ENCODE results near the gene WDR44.
"Not testable (repeated sequence)": the region's sequence is repeated elsewhere in the genome, so short reads cannot be mapped to it uniquely, and the experiment has no call there.

WDR44 gene

DNA sequence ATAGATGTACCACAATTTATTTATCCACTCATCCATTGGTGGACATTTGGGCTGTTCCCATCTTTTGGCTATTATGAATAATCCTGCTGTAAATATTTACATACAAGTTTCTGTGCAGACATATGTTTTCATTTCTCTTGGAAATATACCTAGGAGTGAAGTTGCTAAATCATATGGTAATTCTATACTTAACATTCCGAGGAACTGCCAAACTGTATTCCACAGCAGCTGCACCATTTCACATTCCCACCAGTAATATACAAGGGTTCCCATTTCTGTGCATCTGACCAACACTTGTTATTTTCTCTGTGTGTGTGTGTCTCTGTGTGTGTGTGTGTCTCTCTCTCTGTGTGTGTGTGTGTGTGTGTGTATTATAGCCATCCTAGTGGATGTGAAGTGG, 134.3 kb downstream of the WDR44 start:
- H3K9ac ChIP-seq (ENCODE audit: low read length): no peak overlapping the region
- no peaks in the 10 kb centered on the region for H4K20me1 ChIP-seq (ENCODE audit: insufficient read depth, low read length)
- no peak overlapping the region for H2AFZ ChIP-seq (ENCODE audit: low read length)
- no peaks in the 10 kb centered on the region for H3K9me3 ChIP-seq (replicated peaks; ENCODE audit: insufficient read depth, low read length)
- no peak overlapping the region for H3K4me2 ChIP-seq (ENCODE audit: low read depth, low read length)
- H3K27me3 ChIP-seq (replicated peaks; ENCODE audit: insufficient read depth, low read length): no peaks in the 10 kb centered on the region
- no peaks in the 10 kb centered on the region for H3K36me3 ChIP-seq (replicated peaks; ENCODE audit: insufficient read depth, low read length)
- TF ChIP-seq EZH2 (optimal IDR thresholded peaks at IDR 0.05; ENCODE audit: low read depth, low read length) (no peak), EZH2phosphoT487 (IDR thresholded peaks at IDR 0.05; ENCODE audit: low read length) (no peak)
- no peaks in the 10 kb centered on the region for H3F3A ChIP-seq (ENCODE audit: insufficient read depth, low read length)
- no peak overlapping the region for H3K27ac ChIP-seq (ENCODE audit: low read length)
- no peaks in the 10 kb centered on the region for H3K9me2 ChIP-seq (replicated peaks; ENCODE audit: insufficient read depth, low read length)
- no peaks in the 10 kb centered on the region for H3K79me2 ChIP-seq (ENCODE audit: low read length)
- no peak for DNase-seq
- no peak overlapping the region for H3K4me3 ChIP-seq (ENCODE audit: low read length)
- no peaks in the 10 kb centered on the region for H3K4me1 ChIP-seq (ENCODE audit: low read length)

- H3K4me2 ChIP-seq (ENCODE audit: low read depth, low read length); H3K36me3 ChIP-seq (replicated peaks; ENCODE audit: insufficient read depth, low read length); H3K9ac ChIP-seq (ENCODE audit: low read length); DNase-seq; H3K4me1 ChIP-seq (ENCODE audit: low read length); H3K27ac ChIP-seq (ENCODE audit: low read length); H3K79me2 ChIP-seq (ENCODE audit: low read length); H3K9me3 ChIP-seq (replicated peaks; ENCODE audit: insufficient read depth, low read length); H3K9me2 ChIP-seq (replicated peaks; ENCODE audit: insufficient read depth, low read length); H3K27me3 ChIP-seq (replicated peaks; ENCODE audit: insufficient read depth, low read length); H3F3A ChIP-seq (ENCODE audit: insufficient read depth, low read length); H3K4me3 ChIP-seq (ENCODE audit: low read length); H2AFZ ChIP-seq (ENCODE audit: low read length); H4K20me1 ChIP-seq (ENCODE audit: insufficient read depth, low read length): not testable (repeated sequence)
Measured at GRCh38 chrX:118482384-118482783, 136.5 kb downstream of the WDR44 start.

GRCh38 chrX:118484216-118484903, 138.5 kb downstream of the WDR44 start:
- Histone ChIP-seq H3K9me3 (replicated peaks; ENCODE audit: insufficient read depth, low read length) (no peaks in the 10 kb centered on the region), H3K36me3 (replicated peaks; ENCODE audit: insufficient read depth, low read length) (no peaks in the 10 kb centered on the region), H3K27ac (ENCODE audit: low read length) (no peak overlapping the region), H3K9me2 (replicated peaks; ENCODE audit: insufficient read depth, low read length) (no peaks in the 10 kb centered on the region), H3K4me2 (ENCODE audit: low read depth, low read length) (no peak overlapping the region), H3K79me2 (ENCODE audit: low read length) (no peaks in the 10 kb centered on the region), H4K20me1 (ENCODE audit: insufficient read depth, low read length) (no peaks in the 10 kb centered on the region), H2AFZ (ENCODE audit: low read length) (no peak overlapping the region), H3K9ac (ENCODE audit: low read length) (no peak overlapping the region), H3K4me3 (ENCODE audit: low read length) (no peak overlapping the region), H3K4me1 (ENCODE audit: low read length) (no peaks in the 10 kb centered on the region), H3K27me3 (replicated peaks; ENCODE audit: insufficient read depth, low read length) (no peaks in the 10 kb centered on the region), H3F3A (ENCODE audit: insufficient read depth, low read length) (no peaks in the 10 kb centered on the region)
- TF ChIP-seq, protein P1, sequence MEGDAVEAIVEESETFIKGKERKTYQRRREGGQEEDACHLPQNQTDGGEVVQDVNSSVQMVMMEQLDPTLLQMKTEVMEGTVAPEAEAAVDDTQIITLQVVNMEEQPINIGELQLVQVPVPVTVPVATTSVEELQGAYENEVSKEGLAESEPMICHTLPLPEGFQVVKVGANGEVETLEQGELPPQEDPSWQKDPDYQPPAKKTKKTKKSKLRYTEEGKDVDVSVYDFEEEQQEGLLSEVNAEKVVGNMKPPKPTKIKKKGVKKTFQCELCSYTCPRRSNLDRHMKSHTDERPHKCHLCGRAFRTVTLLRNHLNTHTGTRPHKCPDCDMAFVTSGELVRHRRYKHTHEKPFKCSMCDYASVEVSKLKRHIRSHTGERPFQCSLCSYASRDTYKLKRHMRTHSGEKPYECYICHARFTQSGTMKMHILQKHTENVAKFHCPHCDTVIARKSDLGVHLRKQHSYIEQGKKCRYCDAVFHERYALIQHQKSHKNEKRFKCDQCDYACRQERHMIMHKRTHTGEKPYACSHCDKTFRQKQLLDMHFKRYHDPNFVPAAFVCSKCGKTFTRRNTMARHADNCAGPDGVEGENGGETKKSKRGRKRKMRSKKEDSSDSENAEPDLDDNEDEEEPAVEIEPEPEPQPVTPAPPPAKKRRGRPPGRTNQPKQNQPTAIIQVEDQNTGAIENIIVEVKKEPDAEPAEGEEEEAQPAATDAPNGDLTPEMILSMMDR (IDR thresholded peaks at IDR 0.05; ENCODE audit: low read length): no peak
- no peak for DNase-seq

DNA sequence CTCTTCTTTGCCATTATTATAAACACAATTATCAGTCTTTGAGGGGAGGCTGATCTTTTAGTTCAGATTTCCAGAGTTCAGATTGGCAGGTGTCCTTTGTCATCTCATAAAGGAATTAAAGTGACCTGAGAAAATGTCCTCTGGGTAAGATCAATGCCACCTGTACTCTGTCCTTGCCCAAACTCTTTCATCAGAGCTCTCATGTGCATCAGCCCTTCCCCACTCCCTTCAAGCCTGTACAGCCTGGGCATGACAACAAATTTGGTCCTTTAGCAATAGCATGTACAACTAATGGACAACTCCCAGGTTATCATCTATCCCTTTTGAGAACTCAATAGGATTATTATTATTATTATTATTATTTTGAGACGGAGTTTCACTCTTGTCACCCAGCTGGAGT, 140.8 kb downstream of the WDR44 start:
- not testable (repeated sequence) for H3K4me2 ChIP-seq (ENCODE audit: low read depth, low read length); H3F3A ChIP-seq (ENCODE audit: insufficient read depth, low read length); H3K9me3 ChIP-seq (replicated peaks; ENCODE audit: insufficient read depth, low read length); H3K79me2 ChIP-seq (ENCODE audit: low read length); H3K9ac ChIP-seq (ENCODE audit: low read length); H2AFZ ChIP-seq (ENCODE audit: low read length); H3K4me3 ChIP-seq (ENCODE audit: low read length); H3K9me2 ChIP-seq (replicated peaks; ENCODE audit: insufficient read depth, low read length); H3K27ac ChIP-seq (ENCODE audit: low read length); H4K20me1 ChIP-seq (ENCODE audit: insufficient read depth, low read length); H3K27me3 ChIP-seq (replicated peaks; ENCODE audit: insufficient read depth, low read length); H3K36me3 ChIP-seq (replicated peaks; ENCODE audit: insufficient read depth, low read length); DNase-seq; H3K4me1 ChIP-seq (ENCODE audit: low read length)

- Histone ChIP-seq H3K4me2 (ENCODE audit: low read depth, low read length) (no peak overlapping the region), H2AFZ (ENCODE audit: low read length) (no peak overlapping the region), H3K36me3 (replicated peaks; ENCODE audit: insufficient read depth, low read length) (no peaks in the 10 kb centered on the region), H3K9me3 (replicated peaks; ENCODE audit: insufficient read depth, low read length) (no peaks in the 10 kb centered on the region), H3K79me2 (ENCODE audit: low read length) (no peaks in the 10 kb centered on the region; the same call in 1 of the 2 replicates), H3K4me1 (ENCODE audit: low read length) (no peaks in the 10 kb centered on the region), H4K20me1 (ENCODE audit: insufficient read depth, low read length) (no peaks in the 10 kb centered on the region), H3K9ac (ENCODE audit: low read length) (no peak overlapping the region), H3K9me2 (replicated peaks; ENCODE audit: insufficient read depth, low read length) (no peaks in the 10 kb centered on the region), H3K27me3 (replicated peaks; ENCODE audit: insufficient read depth, low read length) (no peaks in the 10 kb centered on the region), H3F3A (ENCODE audit: insufficient read depth, low read length) (no peaks in the 10 kb centered on the region), H3K4me3 (ENCODE audit: low read length) (no peak overlapping the region), H3K27ac (ENCODE audit: low read length) (no peak overlapping the region)
- no peak for DNase-seq
- TF ChIP-seq EZH2phosphoT487 (IDR thresholded peaks at IDR 0.05; ENCODE audit: low read length) (no peak), EZH2 (optimal IDR thresholded peaks at IDR 0.05; ENCODE audit: low read depth, low read length) (no peak)
- TF ChIP-seq, protein P1 (IDR thresholded peaks at IDR 0.05; ENCODE audit: low read length): no peak
Measured at GRCh38 chrX:118493016-118493415, 147.1 kb downstream of the WDR44 start.
